HG02970 (cell line): Measurements from ENCODE around the gene TOMM22.

Experiments
- ATAC-seq: cut with Tn5 transposase; IDR thresholded peaks from one replicate; pipeline ENCODE4 v1.9.1; 2021; ENCODE audit warnings: mild to moderate bottlenecking, moderate library complexity, moderate number of reproducible peaks; ENCODE audit not compliant: unreplicated experiment, low FRiP score

The TOMM22 gene

GRCh38 chr22:38731703-38732161 is 50.0 kb downstream of the TOMM22 start:
- no peak for ATAC-seq

DNA sequence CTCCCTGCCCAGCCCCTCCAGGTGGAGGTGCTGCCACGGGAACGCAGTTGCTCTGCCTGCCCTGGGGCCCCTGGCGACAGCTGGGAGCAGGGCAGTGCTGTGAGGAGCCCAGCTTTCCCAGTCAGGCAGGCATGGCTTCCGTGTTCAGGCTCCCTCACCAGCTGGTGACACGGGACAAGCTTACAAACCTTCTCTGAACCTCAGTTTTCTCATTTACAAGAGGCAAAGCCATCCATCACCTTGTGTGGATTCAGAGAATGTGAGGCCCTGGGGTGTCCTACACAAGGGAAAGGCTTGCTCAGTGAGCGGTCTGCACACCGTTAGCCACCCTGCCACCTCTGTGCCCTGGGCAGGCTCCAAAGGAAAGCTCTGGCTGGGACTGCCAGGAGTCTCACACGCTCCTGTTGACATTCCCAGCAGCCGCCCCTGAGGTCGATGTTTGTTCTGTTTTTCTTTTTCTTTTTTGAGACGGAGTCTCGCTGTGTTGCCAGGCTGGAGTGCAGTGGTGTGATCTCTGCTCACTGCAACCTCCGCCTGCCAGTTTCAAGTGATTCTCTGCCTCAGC is 50.6 kb downstream of the TOMM22 start:
- ATAC-seq, result no peak

DNA sequence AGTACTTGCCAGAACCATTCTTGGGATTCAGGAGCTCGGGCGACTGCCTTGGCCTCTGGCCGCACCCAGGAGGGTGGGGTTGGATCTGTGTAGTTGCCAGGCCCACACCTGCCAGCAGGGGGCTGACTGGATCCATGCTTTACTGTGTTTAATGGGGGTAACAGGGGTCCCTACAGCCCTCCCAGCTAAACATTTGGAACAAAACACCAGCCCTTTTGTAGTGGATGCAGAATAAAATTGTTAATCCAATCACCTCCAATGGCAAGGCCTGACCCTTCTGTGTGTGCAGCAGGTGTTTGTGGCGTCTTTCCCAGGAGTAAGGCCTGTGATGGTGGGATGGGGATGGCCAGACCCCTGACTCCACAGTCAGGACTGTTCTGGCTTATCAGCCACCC is 51.6 kb downstream of the TOMM22 start:
- no peak for ATAC-seq

DNA sequence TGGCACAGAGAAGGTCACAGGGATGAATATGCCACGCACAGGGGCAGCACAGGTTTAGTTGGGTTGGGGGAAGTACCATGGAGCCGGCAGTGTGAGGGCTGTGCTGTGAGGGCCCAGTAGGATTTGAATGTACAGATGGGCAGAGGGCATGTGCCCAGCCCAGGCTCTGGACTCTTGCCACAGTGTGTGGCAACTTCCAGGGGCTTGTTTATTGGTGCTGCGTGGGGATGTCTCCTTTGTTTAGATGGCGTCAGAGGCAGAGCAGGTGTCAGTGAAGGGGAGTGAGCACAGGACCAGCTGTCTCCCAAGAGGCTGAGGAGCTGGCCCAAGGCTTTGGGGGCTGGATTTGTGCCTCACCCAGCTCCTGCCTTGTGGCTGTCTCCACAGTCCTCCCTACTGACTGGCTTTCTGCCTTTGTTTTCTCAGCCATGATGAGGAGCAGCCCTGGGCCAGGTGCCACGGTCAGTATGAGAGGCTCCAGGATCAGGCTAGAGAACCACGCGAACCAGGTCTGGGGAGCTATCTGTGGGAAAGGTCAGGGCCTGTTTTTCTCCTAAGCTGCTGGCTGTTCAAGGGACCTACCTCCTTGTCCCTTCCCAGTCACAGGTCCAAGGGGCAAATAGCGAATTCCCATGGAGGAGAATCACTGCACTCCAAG is 52.1 kb downstream of the TOMM22 start:
- no peak for ATAC-seq

DNA sequence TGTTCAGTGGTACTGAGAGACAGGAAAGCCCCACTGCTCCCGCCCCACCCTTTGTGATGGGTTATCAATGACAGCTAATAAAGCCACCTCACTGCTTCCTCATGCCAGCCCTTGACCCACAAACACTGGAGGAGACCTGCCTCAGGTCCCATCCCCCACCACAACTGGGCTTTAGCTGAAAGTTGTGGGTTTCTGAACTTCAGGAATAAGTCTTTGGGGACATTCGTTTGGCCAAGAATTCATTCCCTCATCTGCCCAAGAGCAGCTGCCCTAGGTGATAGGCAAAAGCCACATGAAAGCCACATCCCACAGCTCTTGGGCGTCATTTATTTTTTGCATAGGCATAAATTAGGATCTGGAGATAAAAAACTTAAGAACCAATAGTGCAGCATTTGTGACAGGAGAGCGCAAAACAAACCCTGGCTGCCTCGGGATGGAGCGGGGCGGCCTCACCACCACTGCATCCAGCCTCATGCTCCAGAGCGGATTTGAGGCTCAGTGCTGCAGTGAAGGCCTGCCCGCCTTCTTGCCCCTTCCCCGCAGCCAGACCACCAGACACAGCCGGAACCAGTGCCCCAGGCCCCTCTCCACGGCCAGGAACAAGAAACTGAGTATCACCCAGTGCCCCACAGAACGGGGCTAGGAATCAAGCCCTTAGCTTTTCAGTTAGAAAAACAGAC is 52.8 kb downstream of the TOMM22 start:
- no peak for ATAC-seq
